Right renal cortex interstitium (tissue), 3 donors: ENCODE measurements around the gene NRXN3. TPM values are rescaled to one million over a fixed set of nuclear protein-coding genes. Genes with fewer than 3 reads are reported as not detected.

ENCODE experiments used
- DNase-seq, 3 donors: peaks; one replicate each; pipeline ENCODE4 v3.0.0-alpha.2; 2013; ENCODE audit warnings: low read depth in 3 of 3, low spot score in 2 of 3
- polyA plus RNA-seq, 3 donors: library from polyadenylated mRNA; unstranded; fragments of 120-200 nt; gene quantifications; one replicate each; pipeline ENCODE4 v1.2.1, GENCODE V29; 2013; ENCODE audit not compliant: insufficient read length in 3 of 3

Gene NRXN3
- polyA plus RNA-seq, 3 donors, result 5.6 to 6.7 (median 5.9) TPM

GRCh38 chr14:78238141-78238540, 68.0 kb downstream of the NRXN3 start:
- DNase-seq, result no peak

GRCh38 chr14:78240567-78240966, 70.4 kb downstream of the NRXN3 start:
- no peak for DNase-seq

GRCh38 chr14:78242086-78242485, 71.9 kb downstream of the NRXN3 start:
- no peak for DNase-seq

GRCh38 chr14:78243187-78243586, 73.0 kb downstream of the NRXN3 start:
- no peak for DNase-seq

- DNase-seq, result no peak
Measured at GRCh38 chr14:78245238-78245637, 75.1 kb downstream of the NRXN3 start.

GRCh38 chr14:78248501-78249090, 78.4 kb downstream of the NRXN3 start:
- no peak for DNase-seq

- no peak for DNase-seq
Measured at GRCh38 chr14:78251308-78251707, 81.1 kb downstream of the NRXN3 start.

GRCh38 chr14:78253986-78254385, 83.8 kb downstream of the NRXN3 start:
- no peak for DNase-seq

- DNase-seq, result no peak
Measured at GRCh38 chr14:78254911-78255461, 84.8 kb downstream of the NRXN3 start.

- no peak for DNase-seq
Measured at GRCh38 chr14:78259831-78260230, 89.7 kb downstream of the NRXN3 start.

GRCh38 chr14:78278464-78279250, 108.5 kb downstream of the NRXN3 start:
- DNase-seq, result no peak

- DNase-seq, result no peak
Measured at GRCh38 chr14:78282437-78282836, 112.3 kb downstream of the NRXN3 start.

GRCh38 chr14:78286210-78286609, 116.0 kb downstream of the NRXN3 start:
- no peak for DNase-seq

- no peak for DNase-seq
Measured at GRCh38 chr14:78292003-78292402, 121.8 kb downstream of the NRXN3 start.

GRCh38 chr14:78297858-78298257, 127.7 kb downstream of the NRXN3 start:
- no peak for DNase-seq

GRCh38 chr14:78298298-78298697, 128.1 kb downstream of the NRXN3 start:
- DNase-seq, result no peak

GRCh38 chr14:78302841-78303240, 132.7 kb downstream of the NRXN3 start:
- DNase-seq, result no peak

GRCh38 chr14:78307671-78308070, 137.5 kb downstream of the NRXN3 start:
- no peak for DNase-seq

GRCh38 chr14:78308079-78308478, 137.9 kb downstream of the NRXN3 start:
- no peak for DNase-seq

GRCh38 chr14:78310272-78310671, 140.1 kb downstream of the NRXN3 start:
- DNase-seq, result no peak

- DNase-seq, result no peak
Measured at GRCh38 chr14:78313499-78313898, 143.3 kb downstream of the NRXN3 start.

GRCh38 chr14:78314484-78314883, 144.3 kb downstream of the NRXN3 start:
- no peak for DNase-seq
